HCT116 (cell line): ENCODE measurements around the gene SFRP2.

Experiments used
- CEBPB ChIP-seq: IDR thresholded peaks from 2 replicates; pipeline ENCODE4 v1.6.1; 2012; ENCODE audit warnings: low read depth
- EZH2 ChIP-seq: fragments of 200-600 bp; sonication (generic); IDR thresholded peaks from 2 replicates; pipeline ENCODE4 v1.6.1; 2017; ENCODE audit warnings: antibody characterized with exemption, mixed run types
- POLR2A ChIP-seq: IDR thresholded peaks from 2 replicates; pipeline ENCODE4 v1.7.0; 2011; ENCODE audit warnings: borderline replicate concordance; ENCODE audit not compliant: insufficient read depth, insufficient read length; ENCODE audit errors: extremely low read depth
- POLR2AphosphoS5 ChIP-seq: IDR thresholded peaks from 2 replicates; pipeline ENCODE4 v1.6.1; 2011; ENCODE audit warnings: mild to moderate bottlenecking, low read depth, low read length, moderate library complexity
- RAD21 ChIP-seq: IDR thresholded peaks from 2 replicates; pipeline ENCODE4 v1.6.1; 2012; ENCODE audit warnings: low read depth, mild to moderate bottlenecking
- SP1 ChIP-seq: IDR thresholded peaks from 2 replicates; pipeline ENCODE4 v1.6.1; 2012; ENCODE audit warnings: low read depth
- SRF ChIP-seq: IDR thresholded peaks from 2 replicates; pipeline ENCODE4 v1.6.1; 2012; ENCODE audit warnings: low read depth
- TCF7L2 ChIP-seq: IDR thresholded peaks from 2 replicates; pipeline ENCODE4 v1.7.0; 2011; ENCODE audit warnings: borderline replicate concordance, inconsistent platforms; ENCODE audit not compliant: insufficient read depth, insufficient read length; ENCODE audit errors: extremely low read depth
- YY1 ChIP-seq: IDR thresholded peaks from 2 replicates; pipeline ENCODE4 v1.6.1; 2011; ENCODE audit warnings: low read length, low read depth, moderate library complexity, mild to moderate bottlenecking; ENCODE audit not compliant: insufficient replicate concordance; ENCODE audit errors: extremely low read depth
- TF ChIP-seq, protein P1 (sequence below), 3 experiments: fragments of 200-600 bp in 1 of 3; sonication (generic) in 1 of 3; IDR thresholded peaks in 2 of 3; conservative IDR thresholded peaks in 1 of 3; 2 replicates each; pipeline ENCODE4 v1.5.1; 2012 to 2017; ENCODE audit warnings: low read depth in 2 of 3, low read length in 2 of 3, antibody characterized with exemption in 1 of 3, borderline replicate concordance in 1 of 3, control low read depth in 1 of 3, mild to moderate bottlenecking in 1 of 3, mixed read lengths in 1 of 3, mixed run types in 1 of 3, moderate library complexity in 1 of 3; ENCODE audit not compliant: insufficient read depth in 1 of 3
- TF ChIP-seq, protein P2 (sequence below): IDR thresholded peaks from 2 replicates; pipeline ENCODE4 v1.6.1; 2012; ENCODE audit warnings: low read depth

DNA sequence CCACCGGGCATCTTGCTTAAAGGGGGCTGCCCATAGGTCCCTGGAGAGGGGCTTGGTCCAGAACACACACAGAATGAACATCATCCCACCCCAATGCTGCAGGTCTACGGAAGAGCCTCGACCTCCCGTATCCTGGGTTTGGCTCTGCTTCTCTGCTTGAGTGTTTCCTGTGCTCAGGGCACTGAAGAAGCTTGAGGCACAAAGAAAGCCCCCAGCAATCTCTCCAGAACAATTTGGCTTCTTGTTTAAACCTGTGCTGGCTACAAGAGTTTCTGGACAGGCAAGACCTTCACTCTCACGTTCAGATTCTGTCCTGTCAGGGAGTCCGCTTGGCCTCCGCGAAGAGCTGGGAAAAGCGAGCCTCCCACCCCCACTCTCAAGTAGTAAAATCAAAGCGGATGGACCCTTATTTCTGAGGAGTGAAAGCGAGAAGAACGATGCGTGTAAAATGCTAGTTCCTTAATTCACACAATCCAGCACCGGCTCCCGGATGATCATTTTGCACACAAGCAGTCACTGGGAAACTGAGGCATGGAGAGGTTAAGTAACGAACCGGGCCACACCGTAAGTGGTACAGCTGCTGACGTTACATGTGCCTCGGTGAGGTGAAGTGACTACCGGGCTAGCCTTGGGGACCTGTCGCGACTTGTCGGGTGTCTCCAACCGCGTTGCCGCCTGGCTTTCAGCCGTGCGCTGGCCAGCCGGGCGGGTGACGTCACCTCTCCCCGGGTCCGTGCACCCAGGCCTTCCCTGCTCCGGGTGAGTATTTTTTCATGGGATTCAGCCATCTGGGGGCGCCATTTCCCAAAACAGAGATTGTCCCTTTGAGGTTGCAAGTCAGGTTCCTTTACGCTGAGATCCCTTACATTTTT lies 3.1 kb upstream of the SFRP2 start:
- TF ChIP-seq RAD21: peak; percentile 50
- TF ChIP-seq, protein P1, sequence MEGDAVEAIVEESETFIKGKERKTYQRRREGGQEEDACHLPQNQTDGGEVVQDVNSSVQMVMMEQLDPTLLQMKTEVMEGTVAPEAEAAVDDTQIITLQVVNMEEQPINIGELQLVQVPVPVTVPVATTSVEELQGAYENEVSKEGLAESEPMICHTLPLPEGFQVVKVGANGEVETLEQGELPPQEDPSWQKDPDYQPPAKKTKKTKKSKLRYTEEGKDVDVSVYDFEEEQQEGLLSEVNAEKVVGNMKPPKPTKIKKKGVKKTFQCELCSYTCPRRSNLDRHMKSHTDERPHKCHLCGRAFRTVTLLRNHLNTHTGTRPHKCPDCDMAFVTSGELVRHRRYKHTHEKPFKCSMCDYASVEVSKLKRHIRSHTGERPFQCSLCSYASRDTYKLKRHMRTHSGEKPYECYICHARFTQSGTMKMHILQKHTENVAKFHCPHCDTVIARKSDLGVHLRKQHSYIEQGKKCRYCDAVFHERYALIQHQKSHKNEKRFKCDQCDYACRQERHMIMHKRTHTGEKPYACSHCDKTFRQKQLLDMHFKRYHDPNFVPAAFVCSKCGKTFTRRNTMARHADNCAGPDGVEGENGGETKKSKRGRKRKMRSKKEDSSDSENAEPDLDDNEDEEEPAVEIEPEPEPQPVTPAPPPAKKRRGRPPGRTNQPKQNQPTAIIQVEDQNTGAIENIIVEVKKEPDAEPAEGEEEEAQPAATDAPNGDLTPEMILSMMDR (IDR thresholded peaks at IDR 0.05 in 2 of 3, conservative IDR thresholded peaks at IDR 0.05 in 1 of 3; ENCODE audit: borderline replicate concordance in 1 of 3, insufficient read depth in 1 of 3, low read depth in 2 of 3, low read length in 2 of 3): peak; percentile 27 to 46 (median 31); a peak in 3 of 6 replicates
- no peak for TF ChIP-seq POLR2A
- no peak for TF ChIP-seq EZH2
- TF ChIP-seq CEBPB: no peak
- TF ChIP-seq TCF7L2: no peak
- TF ChIP-seq YY1: no peak
- TF ChIP-seq POLR2AphosphoS5: no peak
- TF ChIP-seq SRF: no peak
- TF ChIP-seq SP1: no peak
- TF ChIP-seq, protein P2, sequence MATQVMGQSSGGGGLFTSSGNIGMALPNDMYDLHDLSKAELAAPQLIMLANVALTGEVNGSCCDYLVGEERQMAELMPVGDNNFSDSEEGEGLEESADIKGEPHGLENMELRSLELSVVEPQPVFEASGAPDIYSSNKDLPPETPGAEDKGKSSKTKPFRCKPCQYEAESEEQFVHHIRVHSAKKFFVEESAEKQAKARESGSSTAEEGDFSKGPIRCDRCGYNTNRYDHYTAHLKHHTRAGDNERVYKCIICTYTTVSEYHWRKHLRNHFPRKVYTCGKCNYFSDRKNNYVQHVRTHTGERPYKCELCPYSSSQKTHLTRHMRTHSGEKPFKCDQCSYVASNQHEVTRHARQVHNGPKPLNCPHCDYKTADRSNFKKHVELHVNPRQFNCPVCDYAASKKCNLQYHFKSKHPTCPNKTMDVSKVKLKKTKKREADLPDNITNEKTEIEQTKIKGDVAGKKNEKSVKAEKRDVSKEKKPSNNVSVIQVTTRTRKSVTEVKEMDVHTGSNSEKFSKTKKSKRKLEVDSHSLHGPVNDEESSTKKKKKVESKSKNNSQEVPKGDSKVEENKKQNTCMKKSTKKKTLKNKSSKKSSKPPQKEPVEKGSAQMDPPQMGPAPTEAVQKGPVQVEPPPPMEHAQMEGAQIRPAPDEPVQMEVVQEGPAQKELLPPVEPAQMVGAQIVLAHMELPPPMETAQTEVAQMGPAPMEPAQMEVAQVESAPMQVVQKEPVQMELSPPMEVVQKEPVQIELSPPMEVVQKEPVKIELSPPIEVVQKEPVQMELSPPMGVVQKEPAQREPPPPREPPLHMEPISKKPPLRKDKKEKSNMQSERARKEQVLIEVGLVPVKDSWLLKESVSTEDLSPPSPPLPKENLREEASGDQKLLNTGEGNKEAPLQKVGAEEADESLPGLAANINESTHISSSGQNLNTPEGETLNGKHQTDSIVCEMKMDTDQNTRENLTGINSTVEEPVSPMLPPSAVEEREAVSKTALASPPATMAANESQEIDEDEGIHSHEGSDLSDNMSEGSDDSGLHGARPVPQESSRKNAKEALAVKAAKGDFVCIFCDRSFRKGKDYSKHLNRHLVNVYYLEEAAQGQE: no peak
